Endothelial cell of umbilical vein (primary cell): ENCODE data around the gene RNPEPL1. TPM values are rescaled to one million over a fixed set of nuclear protein-coding genes. Genes with fewer than 3 reads are reported as not detected.

Source experiments
- BruUV-seq: library from RNA; stranded (reverse); fragments of 400-500 nt; replicated peaks from 2 replicates; lab custom pipeline; 2021; lab: Mats Ljungman, UMichigan
- CTCF ChIA-PET: fragments of 300-600, 350-600 bp; sonication (Branson Sonifier 250); formaldehyde crosslinking; loops from one replicate; lab custom pipeline; 2021; ENCODE audit warnings: antibody characterized with exemption, inconsistent platforms; lab: Charles Lee
- POLR2A ChIA-PET: fragments of 300-600, 350-600 bp; sonication (Branson Sonifier 250); formaldehyde crosslinking; loops from one replicate; lab custom pipeline; 2021; ENCODE audit warnings: antibody characterized with exemption, inconsistent platforms; lab: Charles Lee
- DNase-seq: peaks from one replicate; pipeline ENCODE4 v3.0.0-alpha.2; 2011; ENCODE audit warnings: low read depth, low spot score
- FAIRE-seq: peaks from 2 replicates; lab custom pipeline; 2011; peaks lifted over from hg19 to GRCh38; lab: Jason Lieb, UNC
- H2AFZ ChIP-seq: 2 replicates; pipeline ENCODE4 v1.6.0; 2012; ENCODE audit warnings: low read depth, low read length, control low read depth, inconsistent platforms
- H3K27ac ChIP-seq: 2 replicates; pipeline ENCODE4 v1.5.1; 2011; ENCODE audit warnings: low read depth, mild to moderate bottlenecking, control low read depth, low read length, moderate library complexity; ENCODE audit not compliant: insufficient read depth
- H3K27me3 ChIP-seq, 2 experiments: 2 replicates each; pipeline versions ENCODE4 v1.6.0 to v1.6.1; 2011; ENCODE audit warnings: low read length in 2 of 2, mixed read lengths in 1 of 2; ENCODE audit not compliant: control insufficient read depth in 2 of 2, insufficient read depth in 2 of 2
- H3K36me3 ChIP-seq, 2 experiments: 2 replicates in 1 of 2; 3 replicates in 1 of 2; pipeline ENCODE4 v1.5.1; 2011; ENCODE audit warnings: low read length in 2 of 2, mild to moderate bottlenecking in 1 of 2, moderate library complexity in 1 of 2; ENCODE audit not compliant: control insufficient read depth in 2 of 2, insufficient read depth in 2 of 2; ENCODE audit errors: extremely low read depth in 1 of 2
- H3K4me1 ChIP-seq: 3 replicates; pipeline ENCODE4 v1.5.1; 2011; ENCODE audit warnings: mild to moderate bottlenecking, low read length; ENCODE audit not compliant: control insufficient read depth, insufficient read depth; ENCODE audit errors: extremely low read depth
- H3K4me2 ChIP-seq: 2 replicates; pipeline ENCODE4 v1.6.1; 2011; ENCODE audit warnings: low read length, control low read depth, mixed read lengths; ENCODE audit not compliant: insufficient read depth
- H3K4me3 ChIP-seq, 3 experiments: fragments of 200-600 bp in 1 of 3; sonication (generic), shearing (Covaris generic) in 1 of 3; replicated peaks in 1 of 3; 2 replicates each; pipeline ENCODE4 v1.5.1; 2011 to 2016; ENCODE audit warnings: control low read depth in 3 of 3, low read length in 3 of 3, mild to moderate bottlenecking in 2 of 3, inconsistent platforms in 1 of 3, low read depth in 1 of 3, moderate library complexity in 1 of 3; ENCODE audit not compliant: insufficient read depth in 1 of 3
- H3K79me2 ChIP-seq: 2 replicates; pipeline ENCODE4 v1.6.0; 2012; ENCODE audit warnings: low read length, inconsistent platforms; ENCODE audit not compliant: control insufficient read depth, insufficient read depth
- H3K9ac ChIP-seq: replicated peaks from 2 replicates; pipeline ENCODE3; 2011; ENCODE audit warnings: low read length, control low read depth; ENCODE audit not compliant: insufficient read depth; ENCODE audit errors: extremely low read depth
- H3K9me1 ChIP-seq: replicated peaks from 3 replicates; pipeline ENCODE4 v1.6.0; 2011; ENCODE audit warnings: mild to moderate bottlenecking, low read length; ENCODE audit not compliant: control insufficient read depth, insufficient read depth; ENCODE audit errors: extremely low read depth
- H3K9me3 ChIP-seq: replicated peaks from 2 replicates; pipeline ENCODE4 v1.5.1; 2012; ENCODE audit warnings: low read length, inconsistent platforms; ENCODE audit not compliant: control insufficient read depth, insufficient read depth
- H4K20me1 ChIP-seq: replicated peaks from 2 replicates; pipeline ENCODE3; 2011; ENCODE audit warnings: mild to moderate bottlenecking, low read length; ENCODE audit not compliant: control insufficient read depth, insufficient read depth; ENCODE audit errors: extremely low read depth
- CTCF ChIP-seq, 2 donors: IDR thresholded peaks; 1 replicate in 1 of 2; 2 replicates in 1 of 2; pipeline ENCODE4 v1.5.1; 2011; ENCODE audit warnings: low read length in 2 of 2, mild to moderate bottlenecking in 2 of 2, moderate library complexity in 2 of 2, control low read depth in 1 of 2, inconsistent platforms in 1 of 2, low read depth in 1 of 2; ENCODE audit not compliant: insufficient read depth in 1 of 2; ENCODE audit errors: extremely low read depth in 1 of 2
- EZH2 ChIP-seq: IDR thresholded peaks from 2 replicates; pipeline ENCODE4 v1.6.1; 2012; ENCODE audit warnings: borderline replicate concordance, low read depth, mild to moderate bottlenecking, moderate library complexity, low read length, inconsistent platforms; ENCODE audit not compliant: severe bottlenecking
- FOS ChIP-seq: IDR thresholded peaks from 2 replicates; pipeline ENCODE4 v1.6.1; 2011; ENCODE audit warnings: mild to moderate bottlenecking, low read length, moderate library complexity, borderline replicate concordance; ENCODE audit not compliant: insufficient read depth
- GATA2 ChIP-seq: IDR thresholded peaks from 2 replicates; pipeline ENCODE4 v1.7.0; 2011; ENCODE audit warnings: low read depth, mild to moderate bottlenecking, moderate library complexity, mixed read lengths, low read length; ENCODE audit not compliant: insufficient read length, insufficient read depth
- JUN ChIP-seq: IDR thresholded peaks from 2 replicates; pipeline ENCODE4 v1.6.1; 2011; ENCODE audit warnings: borderline replicate concordance, low read depth; ENCODE audit not compliant: insufficient read length, insufficient read depth
- MAX ChIP-seq: IDR thresholded peaks from 2 replicates; pipeline ENCODE4 v1.6.1; 2011; ENCODE audit not compliant: insufficient read depth, insufficient read length
- MYC ChIP-seq: IDR thresholded peaks from one replicate; pipeline ENCODE4 v1.6.1; 2011; ENCODE audit warnings: mild to moderate bottlenecking, low read depth, low read length
- POLR2A ChIP-seq: IDR thresholded peaks from 2 replicates; pipeline ENCODE4 v1.6.1; 2012; ENCODE audit warnings: low read depth, mild to moderate bottlenecking, control low read depth, low read length
- POLR2AphosphoS5 ChIP-seq: IDR thresholded peaks from 2 replicates; pipeline ENCODE4 v1.6.1; 2012; ENCODE audit warnings: low read depth, mild to moderate bottlenecking, control low read depth, low read length, moderate library complexity; ENCODE audit not compliant: insufficient read depth
- dilution Hi-C: fragments of 300-500 bp; cut with MboI; formaldehyde crosslinking; loops from one replicate; pipeline ENCODE4 v1.15.0; 2019; ENCODE audit warnings: low sequenced_read_pairs; ENCODE audit not compliant: extremely low pct_ligation_motif_present
- intact Hi-C: fragments of 100-400 bp; cut with micrococcal nuclease; formaldehyde crosslinking; loops from one replicate; pipeline ENCODE4 v1.10.0; 2022
- polyA plus RNA-seq, 4 experiments: library from polyadenylated mRNA; depleted of rRNA in 3 of 4; stranded (reverse) in 3 of 4; unstranded in 1 of 4; fragments of >200 nt; gene quantifications; 2 replicates each; pipeline versions ENCODE4 v1.2.1 to v1.2.3, GENCODE V29; 2011 to 2012; ENCODE audit warnings: missing spikeins in 1 of 4
- total RNA-seq: library from RNA; stranded (reverse); gene quantifications from 2 replicates; pipeline ENCODE4 v1.2.3, GENCODE V29; 2021

RNPEPL1 gene
- total and polyA plus RNA-seq, 2 donors (not counting 3 experiments of a cell fraction or from before 2014, with no cell fraction given) = 35.8 to 67.1 TPM

GRCh38 chr2:240551811-240552210 is 16.5 kb upstream of the RNPEPL1 start:
- no peaks in the 10 kb centered on the region for H3K9me1 ChIP-seq
- intact Hi-C loops (no loop called here), dilution Hi-C loops (no loop called here)
- no peaks in the 10 kb centered on the region for H3K9me3 ChIP-seq
- H3K4me3 ChIP-seq = no peak overlapping the region
- BruUV-seq = no TSS peak
- H3K36me3 ChIP-seq = peaks cover 2% of the 10 kb centered on the region in 2 experiments
- FAIRE-seq (no peak), DNase-seq (no peak)
- ChIA-PET POLR2A (no interaction called here), CTCF (interaction anchor here (1.2 kb wide), 1 partner anchor 38 kb away, joined by 4 read pairs; no protein-coding TSS in a partner anchor)
- no peak overlapping the region for H3K4me2 ChIP-seq
- peaks cover 3% of the 10 kb centered on the region for H3K79me2 ChIP-seq
- peaks cover under 1% of the 10 kb centered on the region for H3K4me1 ChIP-seq
- H3K9ac ChIP-seq = no peak overlapping the region
- no peak overlapping the region for H3K27ac ChIP-seq
- TF ChIP-seq POLR2A (no peak), MAX (no peak), CTCF (IDR thresholded peaks at IDR 0.05; ENCODE audit: extremely low read depth in 1 of 2, insufficient read depth in 1 of 2, low read depth in 1 of 2, low read length in 2 of 2) (no peak), JUN (no peak), FOS (no peak), EZH2 (no peak), POLR2AphosphoS5 (no peak), MYC (no peak), GATA2 (no peak)
- no peaks in the 10 kb centered on the region for H4K20me1 ChIP-seq
- no peak overlapping the region for H2AFZ ChIP-seq
- no peaks in the 10 kb centered on the region for H3K27me3 ChIP-seq
